ENCODE results near the gene DDO. TPM values are rescaled to one million over a fixed set of nuclear protein-coding genes. Genes with fewer than 3 reads are reported as not detected.

DDO gene
- total RNA-seq, 1 donor from 2014 or later = not detected

DNA sequence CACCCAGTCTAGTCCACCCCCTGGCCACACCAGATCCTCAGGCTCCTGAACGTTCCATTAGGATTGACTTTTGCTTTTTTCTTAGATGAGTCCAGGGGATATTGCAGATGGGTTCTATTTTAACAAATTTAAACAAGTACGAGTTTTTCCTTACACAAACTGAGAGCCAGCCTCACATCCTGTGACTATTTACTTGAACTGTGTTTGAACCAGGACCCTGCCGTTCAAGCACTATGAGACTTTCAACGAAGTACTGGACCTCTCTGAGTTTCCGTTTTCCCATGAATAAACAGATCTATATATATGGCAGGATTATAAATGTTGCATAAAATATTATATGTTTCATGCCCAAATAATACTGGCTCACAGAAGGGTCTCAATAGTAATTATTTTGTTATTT, 55.8 kb downstream of the DDO start:
- Mint-ChIP-seq H3K4me3 (ENCODE audit: unreplicated experiment) (peak overlapping the region; percentile 47), H3K27ac (ENCODE audit: unreplicated experiment) (no peak overlapping the region), H3K27me3 (ENCODE audit: unreplicated experiment) (peaks cover 17% of the 10 kb centered on the region), H3K4me1 (ENCODE audit: unreplicated experiment) (peaks cover 39% of the 10 kb centered on the region), H3K36me3 (ENCODE audit: low read depth, unreplicated experiment) (peaks cover 4% of the 10 kb centered on the region), H3K9me3 (ENCODE audit: unreplicated experiment) (no peaks in the 10 kb centered on the region)
- no peak for TF ChIP-seq CTCF (IDR thresholded peaks at IDR 0.05; ENCODE audit: unreplicated experiment)
- DNase-seq (ENCODE audit: low spot score) = no peak

DNA sequence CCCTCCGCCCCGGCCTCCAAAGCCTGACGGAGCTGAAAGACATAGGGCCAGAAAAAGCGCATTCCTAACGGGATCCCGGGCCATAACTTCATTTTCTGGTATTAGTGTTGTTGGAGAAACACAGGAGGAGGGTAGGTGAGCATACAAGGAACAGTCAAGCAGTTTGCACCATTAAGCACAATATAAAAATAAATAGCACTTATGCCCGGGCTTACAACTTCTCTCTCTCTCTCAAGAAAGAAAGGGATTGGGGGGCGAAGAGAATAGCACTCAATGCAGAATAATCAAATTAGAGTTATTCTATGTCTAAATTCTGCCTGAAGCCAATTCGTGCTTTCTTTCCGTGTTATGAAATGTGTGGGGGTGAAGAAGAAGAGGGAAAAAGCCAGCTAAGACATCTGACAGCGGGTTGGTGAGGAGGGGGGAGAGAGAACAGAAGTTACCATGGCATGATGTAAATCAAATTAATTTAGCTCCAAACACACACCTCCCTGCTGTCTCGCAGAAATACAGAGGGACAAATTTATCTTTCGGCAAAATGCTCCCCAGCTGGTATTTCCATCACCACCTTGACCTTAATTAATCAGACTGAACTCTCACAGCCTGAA, 56.7 kb downstream of the DDO start:
- peaks cover 4% of the 10 kb centered on the region for H3K36me3 Mint-ChIP-seq (ENCODE audit: low read depth, unreplicated experiment)
- peaks cover 35% of the 10 kb centered on the region for H3K4me1 Mint-ChIP-seq (ENCODE audit: unreplicated experiment)
- H3K27ac Mint-ChIP-seq (ENCODE audit: unreplicated experiment) = peak overlapping the region; percentile 22

DNA sequence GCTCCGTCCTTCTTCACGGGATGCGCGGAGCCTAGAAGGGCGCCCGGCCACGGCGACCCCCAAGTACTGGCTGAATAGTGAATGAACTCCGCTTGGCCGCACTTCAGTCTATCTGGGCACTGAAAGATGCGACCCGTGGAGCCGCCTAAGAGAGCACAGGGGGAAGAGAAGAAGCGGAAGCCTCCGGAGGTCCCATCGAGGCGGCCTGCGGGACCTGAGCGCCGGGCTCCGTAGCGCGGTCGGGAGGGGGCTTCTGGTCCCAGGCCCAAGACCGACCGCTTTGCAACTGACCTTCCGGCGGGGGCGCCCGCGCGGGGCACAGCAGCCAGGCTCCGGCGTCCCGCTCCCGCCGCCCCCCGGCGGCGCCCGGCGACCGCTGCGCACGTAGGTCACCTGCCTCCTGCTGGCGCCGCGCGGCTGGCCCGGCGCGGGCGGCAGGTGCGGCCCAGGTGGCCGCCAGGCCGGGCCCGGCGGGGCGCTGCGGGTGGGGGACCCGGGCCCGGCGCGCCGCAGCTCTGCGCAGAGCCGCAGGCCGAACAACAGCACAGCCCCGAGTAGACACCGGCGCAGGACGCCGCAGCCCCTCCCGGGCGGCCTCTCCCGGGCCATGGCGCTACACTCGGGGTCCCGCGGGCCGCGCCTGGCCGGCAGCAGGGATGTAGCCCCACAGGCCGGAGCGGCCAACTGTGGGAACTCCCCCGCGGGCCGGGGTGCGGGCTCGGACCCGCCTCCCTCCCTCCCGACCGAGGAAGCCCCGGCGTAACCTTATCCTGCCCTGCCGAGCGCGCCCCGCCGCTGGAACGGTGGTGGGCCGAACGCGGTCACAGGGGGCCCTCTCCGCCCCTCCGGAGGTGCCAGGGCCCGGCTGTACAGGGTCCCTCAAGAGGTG, 57.5 kb downstream of the DDO start, which contains the start of gene METTL24:
METTL24 (minus strand) TSS at position 686 of the 889 bp plus-strand sequence; CDS start at position 609, 77 bp downstream.
- Mint-ChIP-seq H3K4me1 (ENCODE audit: unreplicated experiment) (peaks cover 38% of the 10 kb centered on the region), H3K27ac (ENCODE audit: unreplicated experiment) (peak within 1 kb of the TSS; percentile 22), H3K9me3 (ENCODE audit: unreplicated experiment) (no peaks in the 10 kb centered on the region), H3K27me3 (ENCODE audit: unreplicated experiment) (peaks cover 15% of the 10 kb centered on the region), H3K4me3 (ENCODE audit: unreplicated experiment) (peak within 1 kb of the TSS; percentile 85), H3K36me3 (ENCODE audit: low read depth, unreplicated experiment) (peaks cover 4% of the 10 kb centered on the region)
- peak; percentile 32 for DNase-seq (ENCODE audit: low spot score)
- no peak for TF ChIP-seq CTCF (IDR thresholded peaks at IDR 0.05; ENCODE audit: unreplicated experiment)

More for the DNA sequence above, 56.7 kb downstream of the DDO start:
- no peaks in the 10 kb centered on the region for H3K9me3 Mint-ChIP-seq (ENCODE audit: unreplicated experiment)
- TF ChIP-seq CTCF (IDR thresholded peaks at IDR 0.05; ENCODE audit: unreplicated experiment) = no peak
- peaks cover 15% of the 10 kb centered on the region for H3K27me3 Mint-ChIP-seq (ENCODE audit: unreplicated experiment)
- H3K4me3 Mint-ChIP-seq (ENCODE audit: unreplicated experiment) = peak overlapping the region; percentile 85
- DNase-seq (ENCODE audit: low spot score) = no peak

- TF ChIP-seq CTCF (IDR thresholded peaks at IDR 0.05; ENCODE audit: unreplicated experiment) = no peak
- H3K4me1 Mint-ChIP-seq (ENCODE audit: unreplicated experiment) = peaks cover 43% of the 10 kb centered on the region
- H3K27ac Mint-ChIP-seq (ENCODE audit: unreplicated experiment) = no peak overlapping the region
- no peaks in the 10 kb centered on the region for H3K9me3 Mint-ChIP-seq (ENCODE audit: unreplicated experiment)
- peaks cover 12% of the 10 kb centered on the region for H3K27me3 Mint-ChIP-seq (ENCODE audit: unreplicated experiment)
- peak overlapping the region; percentile 77 for H3K4me3 Mint-ChIP-seq (ENCODE audit: unreplicated experiment)
- no peak for DNase-seq (ENCODE audit: low spot score)
- H3K36me3 Mint-ChIP-seq (ENCODE audit: low read depth, unreplicated experiment) = peaks cover 4% of the 10 kb centered on the region
Observed at GRCh38 chr6:110357298-110357663, 58.1 kb downstream of the DDO start.

DNA sequence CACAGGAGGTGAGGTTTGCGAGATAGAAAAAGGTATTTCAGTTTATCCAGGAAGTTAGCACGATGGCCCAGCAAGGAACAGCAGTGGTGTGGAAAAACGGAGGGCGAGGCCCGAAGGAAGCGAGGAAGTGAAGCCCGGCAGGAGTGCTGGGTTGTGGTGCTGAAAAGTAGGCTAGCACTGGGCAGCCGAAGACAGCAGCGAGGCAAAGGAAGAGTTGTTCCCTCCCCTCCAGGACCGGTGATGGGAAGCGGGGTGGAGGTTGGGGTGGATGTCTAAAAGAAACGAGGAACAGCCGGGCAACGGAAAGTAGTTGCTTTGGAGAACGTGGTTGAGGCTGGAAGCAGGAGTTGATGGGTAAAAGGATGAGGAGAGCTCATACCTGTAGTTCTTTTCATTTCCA, 58.6 kb downstream of the DDO start:
- Mint-ChIP-seq H3K4me1 (ENCODE audit: unreplicated experiment) (peaks cover 46% of the 10 kb centered on the region), H3K27ac (ENCODE audit: unreplicated experiment) (no peak overlapping the region), H3K4me3 (ENCODE audit: unreplicated experiment) (peak overlapping the region; percentile 77), H3K27me3 (ENCODE audit: unreplicated experiment) (peaks cover 12% of the 10 kb centered on the region), H3K36me3 (ENCODE audit: low read depth, unreplicated experiment) (peaks cover 4% of the 10 kb centered on the region), H3K9me3 (ENCODE audit: unreplicated experiment) (no peaks in the 10 kb centered on the region)
- TF ChIP-seq CTCF (IDR thresholded peaks at IDR 0.05; ENCODE audit: unreplicated experiment) = no peak
- no peak for DNase-seq (ENCODE audit: low spot score)
